ENCODE data around the gene LTV1.

- TF ChIP-seq, protein P1, sequence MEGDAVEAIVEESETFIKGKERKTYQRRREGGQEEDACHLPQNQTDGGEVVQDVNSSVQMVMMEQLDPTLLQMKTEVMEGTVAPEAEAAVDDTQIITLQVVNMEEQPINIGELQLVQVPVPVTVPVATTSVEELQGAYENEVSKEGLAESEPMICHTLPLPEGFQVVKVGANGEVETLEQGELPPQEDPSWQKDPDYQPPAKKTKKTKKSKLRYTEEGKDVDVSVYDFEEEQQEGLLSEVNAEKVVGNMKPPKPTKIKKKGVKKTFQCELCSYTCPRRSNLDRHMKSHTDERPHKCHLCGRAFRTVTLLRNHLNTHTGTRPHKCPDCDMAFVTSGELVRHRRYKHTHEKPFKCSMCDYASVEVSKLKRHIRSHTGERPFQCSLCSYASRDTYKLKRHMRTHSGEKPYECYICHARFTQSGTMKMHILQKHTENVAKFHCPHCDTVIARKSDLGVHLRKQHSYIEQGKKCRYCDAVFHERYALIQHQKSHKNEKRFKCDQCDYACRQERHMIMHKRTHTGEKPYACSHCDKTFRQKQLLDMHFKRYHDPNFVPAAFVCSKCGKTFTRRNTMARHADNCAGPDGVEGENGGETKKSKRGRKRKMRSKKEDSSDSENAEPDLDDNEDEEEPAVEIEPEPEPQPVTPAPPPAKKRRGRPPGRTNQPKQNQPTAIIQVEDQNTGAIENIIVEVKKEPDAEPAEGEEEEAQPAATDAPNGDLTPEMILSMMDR (IDR thresholded peaks at IDR 0.05) = no peak
- no peak for TF ChIP-seq EZH2 (IDR thresholded peaks at IDR 0.05; ENCODE audit: borderline replicate concordance, insufficient read depth, low read depth, low read length, poor library complexity, severe bottlenecking)
Measured at GRCh38 chr6:143857651-143858050, 14.5 kb downstream of the LTV1 start.

All from B cell (primary cell).